ENCODE measurements around the gene EHF. TPM values are rescaled to one million over a fixed set of nuclear protein-coding genes. Genes with fewer than 3 reads are reported as not detected.

Gene EHF
- total and polyA plus RNA-seq, 10 donors = 0.02 to 1.8 (median 0.40) TPM; not detected in 2

GRCh38 chr11:34629711-34630110 lies 8.8 kb downstream of the EHF start:
- DNase-seq = no peak
- Histone ChIP-seq H3K4me1 (peaks cover 0 to 13% (median 8%) of the 10 kb centered on the region in 6 donors), H3K36me3 (no peaks in the 10 kb centered on the region), H3K27ac (no peak overlapping the region), H3K9me3 (no peaks in the 10 kb centered on the region), H3K27me3 (replicated peaks in 1 of 7) (peaks cover 0 to 2% (median 0%) of the 10 kb centered on the region in 7 donors), H3K4me3 (no peak overlapping the region)
- intact Hi-C loops (cut with DNase I; ENCODE audit: low total_unique reads) = no loop called here
- TF ChIP-seq POLR2A (IDR thresholded peaks at IDR 0.05) = no peak
- TF ChIP-seq, protein P1, sequence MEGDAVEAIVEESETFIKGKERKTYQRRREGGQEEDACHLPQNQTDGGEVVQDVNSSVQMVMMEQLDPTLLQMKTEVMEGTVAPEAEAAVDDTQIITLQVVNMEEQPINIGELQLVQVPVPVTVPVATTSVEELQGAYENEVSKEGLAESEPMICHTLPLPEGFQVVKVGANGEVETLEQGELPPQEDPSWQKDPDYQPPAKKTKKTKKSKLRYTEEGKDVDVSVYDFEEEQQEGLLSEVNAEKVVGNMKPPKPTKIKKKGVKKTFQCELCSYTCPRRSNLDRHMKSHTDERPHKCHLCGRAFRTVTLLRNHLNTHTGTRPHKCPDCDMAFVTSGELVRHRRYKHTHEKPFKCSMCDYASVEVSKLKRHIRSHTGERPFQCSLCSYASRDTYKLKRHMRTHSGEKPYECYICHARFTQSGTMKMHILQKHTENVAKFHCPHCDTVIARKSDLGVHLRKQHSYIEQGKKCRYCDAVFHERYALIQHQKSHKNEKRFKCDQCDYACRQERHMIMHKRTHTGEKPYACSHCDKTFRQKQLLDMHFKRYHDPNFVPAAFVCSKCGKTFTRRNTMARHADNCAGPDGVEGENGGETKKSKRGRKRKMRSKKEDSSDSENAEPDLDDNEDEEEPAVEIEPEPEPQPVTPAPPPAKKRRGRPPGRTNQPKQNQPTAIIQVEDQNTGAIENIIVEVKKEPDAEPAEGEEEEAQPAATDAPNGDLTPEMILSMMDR (IDR thresholded peaks at IDR 0.05 in 8 of 11, conservative IDR thresholded peaks at IDR 0.05 in 3 of 11) = no peak

GRCh38 chr11:34630544-34630943 lies 9.7 kb downstream of the EHF start:
- 82 to 93% (median 91%) methylated on average over 7 of the region's 7 CpGs for WGBS, 5 donors
- Histone ChIP-seq H3K4me1 (peaks cover 0 to 13% (median 8%) of the 10 kb centered on the region in 6 donors), H3K4me3 (no peak overlapping the region), H3K27me3 (replicated peaks in 1 of 7) (no peaks in the 10 kb centered on the region), H3K36me3 (no peaks in the 10 kb centered on the region), H3K9me3 (no peaks in the 10 kb centered on the region), H3K27ac (no peak overlapping the region)
- TF ChIP-seq POLR2A (IDR thresholded peaks at IDR 0.05) = no peak
- TF ChIP-seq POLR2AphosphoS5 (IDR thresholded peaks at IDR 0.05) = no peak
- TF ChIP-seq, protein P1 (IDR thresholded peaks at IDR 0.05 in 8 of 11, conservative IDR thresholded peaks at IDR 0.05 in 3 of 11) = no peak
- DNase-seq = no peak
- intact Hi-C loops (cut with DNase I; ENCODE audit: low total_unique reads) = no loop called here

DNA sequence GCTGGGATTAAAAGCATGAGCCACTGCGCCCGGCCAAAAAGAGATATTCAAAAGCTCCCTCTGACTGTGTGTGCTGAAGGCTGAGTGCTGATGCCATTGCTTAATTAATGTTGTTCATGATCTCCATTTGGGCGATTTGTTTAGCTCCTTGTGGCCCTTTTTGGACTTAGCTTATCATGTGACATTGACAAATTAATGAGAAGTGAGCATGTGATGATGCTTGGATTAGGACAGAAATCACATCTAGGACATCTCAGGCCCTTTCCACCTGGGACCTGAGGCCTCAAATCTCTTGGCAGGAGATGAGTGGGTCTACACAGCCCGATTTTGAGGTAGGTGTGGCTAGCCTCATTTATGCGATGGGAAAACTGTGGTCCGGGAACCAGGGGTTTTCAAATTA lies 10.4 kb downstream of the EHF start:
- Histone ChIP-seq H3K36me3 (no peaks in the 10 kb centered on the region), H3K27me3 (replicated peaks in 1 of 7) (no peaks in the 10 kb centered on the region), H3K9me3 (no peaks in the 10 kb centered on the region), H3K4me1 (peaks cover 0 to 13% (median 8%) of the 10 kb centered on the region in 6 donors), H3K27ac (no peak overlapping the region), H3K4me3 (no peak overlapping the region)
- DNase-seq = no peak
- 92 to 96% (median 92%) methylated on average over 5 to 6 of the region's 6 CpGs for WGBS, 5 donors
- TF ChIP-seq POLR2A (IDR thresholded peaks at IDR 0.05) (no peak), POLR2AphosphoS5 (IDR thresholded peaks at IDR 0.05) (no peak)
- TF ChIP-seq, protein P1 (IDR thresholded peaks at IDR 0.05 in 8 of 11, conservative IDR thresholded peaks at IDR 0.05 in 3 of 11) = no peak
- intact Hi-C loops (cut with DNase I; ENCODE audit: low total_unique reads) = no loop called here

DNA sequence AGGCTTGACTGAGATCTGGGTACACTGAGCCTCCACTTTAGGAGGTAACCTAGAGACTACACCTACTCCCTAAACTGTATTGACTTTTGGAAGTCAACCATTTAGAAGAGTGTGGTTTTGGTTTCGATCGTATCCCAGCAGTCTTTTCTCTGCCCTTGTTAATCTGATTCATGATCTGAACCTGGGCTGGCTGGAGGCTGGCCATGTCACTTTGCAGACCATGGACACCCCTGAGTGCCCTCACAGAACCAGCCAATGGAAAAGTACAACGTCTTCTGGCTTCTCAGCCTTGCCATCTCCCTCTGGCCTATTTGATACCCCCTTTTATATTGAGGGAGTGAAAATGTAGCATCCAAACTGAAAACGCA lies 10.8 kb downstream of the EHF start:
- Histone ChIP-seq H3K27me3 (replicated peaks in 1 of 7) (no peaks in the 10 kb centered on the region), H3K36me3 (no peaks in the 10 kb centered on the region), H3K9me3 (no peaks in the 10 kb centered on the region), H3K27ac (no peak overlapping the region), H3K4me1 (peaks cover 0 to 13% (median 8%) of the 10 kb centered on the region in 6 donors), H3K4me3 (no peak overlapping the region)
- intact Hi-C loops (cut with DNase I; ENCODE audit: low total_unique reads) = no loop called here
- TF ChIP-seq, protein P1 (IDR thresholded peaks at IDR 0.05 in 8 of 11, conservative IDR thresholded peaks at IDR 0.05 in 3 of 11) = no peak
- no peak for TF ChIP-seq POLR2A (IDR thresholded peaks at IDR 0.05)
- TF ChIP-seq POLR2AphosphoS5 (IDR thresholded peaks at IDR 0.05) = no peak
- DNase-seq = no peak
- WGBS, 5 donors = 88 to 95% (median 90%) methylated on average over 4 of the region's 4 CpGs

All from spleen (tissue), 11 donors.